Retinal pigment epithelial cell (primary cell): ENCODE measurements around the gene LHPP.

Experiments used
- DNase-seq: peaks from one replicate; pipeline ENCODE4 v3.0.0-alpha.2; 2010; ENCODE audit warnings: low read depth
- H3K4me3 ChIP-seq: 2 replicates; pipeline ENCODE4 v1.5.1; 2011; ENCODE audit warnings: mild to moderate bottlenecking, low read length, control low read depth, moderate library complexity
- CTCF ChIP-seq: conservative IDR thresholded peaks from 2 replicates; pipeline ENCODE4 v1.5.1; 2011; ENCODE audit warnings: low read depth, low read length, control low read depth, inconsistent platforms

Gene LHPP

GRCh38 chr10:124562425-124563060 lies 100.9 kb downstream of the LHPP start:
- no peak for TF ChIP-seq CTCF
- DNase-seq: no peak

GRCh38 chr10:124563320-124564040 lies 101.9 kb downstream of the LHPP start:
- no peak for TF ChIP-seq CTCF
- DNase-seq: no peak
- no peak overlapping the region for H3K4me3 ChIP-seq

More at GRCh38 chr10:124562425-124563060, 100.9 kb downstream of the LHPP start:
- no peak overlapping the region for H3K4me3 ChIP-seq

- TF ChIP-seq CTCF: no peak
- no peak for DNase-seq
- H3K4me3 ChIP-seq: no peak overlapping the region
Measured at GRCh38 chr10:124564881-124565280, 103.3 kb downstream of the LHPP start.

GRCh38 chr10:124565565-124566221 lies 104.1 kb downstream of the LHPP start:
- peak; percentile 41 for TF ChIP-seq CTCF

GRCh38 chr10:124566222-124566888 lies 104.7 kb downstream of the LHPP start:
- TF ChIP-seq CTCF: no peak
- no peak for DNase-seq
- no peak overlapping the region for H3K4me3 ChIP-seq

More at GRCh38 chr10:124565565-124566221, 104.1 kb downstream of the LHPP start:
- no peak overlapping the region for H3K4me3 ChIP-seq
- DNase-seq: no peak

- no peak for TF ChIP-seq CTCF
- no peak for DNase-seq
- no peak overlapping the region for H3K4me3 ChIP-seq
Measured at GRCh38 chr10:124566981-124567835, 105.6 kb downstream of the LHPP start.
